HepG2 (cell line): ENCODE results near the gene YAP1. TPM values are rescaled to one million over a fixed set of nuclear protein-coding genes. Genes with fewer than 3 reads are reported as not detected.

Source experiments
- DNMT1 ChIP-seq: sonication (generic); formaldehyde crosslinking; IDR thresholded peaks from 2 replicates; pipeline ENCODE4 v1.5.1; 2020; ENCODE audit warnings: mild to moderate bottlenecking, missing genetic modification reagents
- GATAD2A ChIP-seq: IDR thresholded peaks from 2 replicates; pipeline ENCODE4 v1.6.1; 2016
- GFI1 ChIP-seq: sonication (generic); formaldehyde crosslinking; IDR thresholded peaks from 2 replicates; pipeline ENCODE4 v1.5.0; 2020; ENCODE audit warnings: missing genetic modification reagents, mild to moderate bottlenecking, borderline replicate concordance
- HNRNPLL ChIP-seq: fragments of 200-400 bp; formaldehyde crosslinking; IDR thresholded peaks from 2 replicates; pipeline ENCODE4 v1.6.1; 2017; ENCODE audit warnings: mild to moderate bottlenecking, low read depth, low read length; ENCODE audit not compliant: poor library complexity, severe bottlenecking
- KDM2A ChIP-seq: sonication (generic); formaldehyde crosslinking; IDR thresholded peaks from 2 replicates; pipeline ENCODE4 v1.4.0; 2020; ENCODE audit warnings: low read depth, missing genetic modification reagents, borderline replicate concordance
- NBN ChIP-seq: fragments of 450-650 bp; conservative IDR thresholded peaks from 2 replicates; pipeline ENCODE4 v1.6.1; 2017
- NR2C2 ChIP-seq: sonication (generic); formaldehyde crosslinking; IDR thresholded peaks from 2 replicates; pipeline ENCODE4 v1.4.0; 2020; ENCODE audit warnings: missing genetic modification reagents, mild to moderate bottlenecking, moderate library complexity, borderline replicate concordance
- NR2F6 ChIP-seq, 2 experiments: IDR thresholded peaks; 2 replicates each; pipeline ENCODE4 v1.6.1; 2016; ENCODE audit warnings: antibody characterized with exemption in 1 of 2, mild to moderate bottlenecking in 1 of 2
- PRPF4 ChIP-seq: fragments of 200-400 bp; formaldehyde crosslinking; IDR thresholded peaks from 2 replicates; pipeline ENCODE4 v1.6.1; 2016; ENCODE audit warnings: low read length, low read depth; ENCODE audit not compliant: poor library complexity, severe bottlenecking
- RORA ChIP-seq: sonication (generic); formaldehyde crosslinking; IDR thresholded peaks from 2 replicates; pipeline ENCODE4 v1.5.0; 2020; ENCODE audit warnings: mild to moderate bottlenecking, missing genetic modification reagents, moderate library complexity
- SMARCE1 ChIP-seq: fragments of 450-650 bp; IDR thresholded peaks from 2 replicates; pipeline ENCODE4 v1.6.1; 2017; ENCODE audit warnings: borderline replicate concordance
- ZBTB7B ChIP-seq: sonication (generic); formaldehyde crosslinking; IDR thresholded peaks from 2 replicates; pipeline ENCODE4 v1.4.0; 2020; ENCODE audit warnings: missing genetic modification reagents
- ZMYM4 ChIP-seq: sonication (generic); formaldehyde crosslinking; IDR thresholded peaks from 2 replicates; pipeline ENCODE4 v1.8.1; 2023; ENCODE audit warnings: mild to moderate bottlenecking, missing genetic modification reagents
- ZNF12 ChIP-seq: sonication (generic); formaldehyde crosslinking; IDR thresholded peaks from 2 replicates; pipeline ENCODE4 v1.5.0; 2020; ENCODE audit warnings: missing genetic modification reagents
- ZNF143 ChIP-seq: sonication (generic); formaldehyde crosslinking; IDR thresholded peaks from 2 replicates; pipeline ENCODE4 v1.4.0; 2020; ENCODE audit warnings: missing genetic modification reagents
- ZNF207 ChIP-seq: fragments of 450-650 bp; IDR thresholded peaks from 2 replicates; pipeline ENCODE4 v1.6.1; 2016; ENCODE audit warnings: antibody characterized with exemption, borderline replicate concordance
- ZNF235 ChIP-seq: sonication (generic); formaldehyde crosslinking; IDR thresholded peaks from 2 replicates; pipeline ENCODE4 v1.8.1; 2023; ENCODE audit warnings: mild to moderate bottlenecking, missing genetic modification reagents, borderline replicate concordance
- ZNF354B ChIP-seq: sonication (generic); formaldehyde crosslinking; IDR thresholded peaks from 2 replicates; pipeline ENCODE4 v1.8.0; 2022; ENCODE audit warnings: mild to moderate bottlenecking, missing genetic modification reagents
- ZNF550 ChIP-seq: sonication (generic); formaldehyde crosslinking; IDR thresholded peaks from 2 replicates; pipeline ENCODE4 v1.4.0; 2020; ENCODE audit warnings: mild to moderate bottlenecking, missing genetic modification reagents, borderline replicate concordance
- polyA plus RNA-seq, 8 experiments: library from polyadenylated mRNA; depleted of rRNA in 3 of 8; stranded (reverse) in 7 of 8; unstranded in 1 of 8; fragments of >200 nt; fragmentation: Illumina TruSeq in 4 of 8; extraction: Trizol in 4 of 8; gene quantifications; 2 replicates each; pipeline versions ENCODE4 v1.2.1 to v1.2.3, GENCODE V29; 2011 to 2016; ENCODE audit warnings: low read depth in 4 of 8, missing spikeins in 1 of 8, mixed read lengths in 1 of 8; ENCODE audit not compliant: insufficient read depth in 1 of 8
- total RNA-seq, 5 experiments: library from RNA; depleted of rRNA; stranded (reverse); fragments of >200 nt; fragmentation: Illumina TruSeq; extraction: Trizol; gene quantifications; 2 replicates each; pipeline ENCODE4 v1.2.3, GENCODE V29; 2016; ENCODE audit warnings: low read depth in 1 of 5
- TF ChIP-seq, protein P1 (sequence below): IDR thresholded peaks from 2 replicates; pipeline ENCODE4 v1.6.1; 2012; ENCODE audit warnings: low read length, improper control_type of control experiment
- TF ChIP-seq, protein P2 (sequence below): sonication (generic); formaldehyde crosslinking; IDR thresholded peaks from 2 replicates; pipeline ENCODE4 v1.5.1; 2020; ENCODE audit warnings: missing genetic modification reagents, mild to moderate bottlenecking, borderline replicate concordance
- TF ChIP-seq, protein P3 (sequence below): sonication (generic); formaldehyde crosslinking; IDR thresholded peaks from 2 replicates; pipeline ENCODE4 v1.8.0; 2022; ENCODE audit warnings: missing genetic modification reagents, low read depth, mild to moderate bottlenecking, borderline replicate concordance
- TF ChIP-seq, protein P4 (sequence below): IDR thresholded peaks from 2 replicates; pipeline ENCODE4 v1.6.1; 2016

YAP1 gene
- total and polyA plus RNA-seq, 2 of the 13 experiments (the other 11 are each of a cell fraction or from before 2014, with no cell fraction given), result 59.5 to 91.0 TPM

DNA sequence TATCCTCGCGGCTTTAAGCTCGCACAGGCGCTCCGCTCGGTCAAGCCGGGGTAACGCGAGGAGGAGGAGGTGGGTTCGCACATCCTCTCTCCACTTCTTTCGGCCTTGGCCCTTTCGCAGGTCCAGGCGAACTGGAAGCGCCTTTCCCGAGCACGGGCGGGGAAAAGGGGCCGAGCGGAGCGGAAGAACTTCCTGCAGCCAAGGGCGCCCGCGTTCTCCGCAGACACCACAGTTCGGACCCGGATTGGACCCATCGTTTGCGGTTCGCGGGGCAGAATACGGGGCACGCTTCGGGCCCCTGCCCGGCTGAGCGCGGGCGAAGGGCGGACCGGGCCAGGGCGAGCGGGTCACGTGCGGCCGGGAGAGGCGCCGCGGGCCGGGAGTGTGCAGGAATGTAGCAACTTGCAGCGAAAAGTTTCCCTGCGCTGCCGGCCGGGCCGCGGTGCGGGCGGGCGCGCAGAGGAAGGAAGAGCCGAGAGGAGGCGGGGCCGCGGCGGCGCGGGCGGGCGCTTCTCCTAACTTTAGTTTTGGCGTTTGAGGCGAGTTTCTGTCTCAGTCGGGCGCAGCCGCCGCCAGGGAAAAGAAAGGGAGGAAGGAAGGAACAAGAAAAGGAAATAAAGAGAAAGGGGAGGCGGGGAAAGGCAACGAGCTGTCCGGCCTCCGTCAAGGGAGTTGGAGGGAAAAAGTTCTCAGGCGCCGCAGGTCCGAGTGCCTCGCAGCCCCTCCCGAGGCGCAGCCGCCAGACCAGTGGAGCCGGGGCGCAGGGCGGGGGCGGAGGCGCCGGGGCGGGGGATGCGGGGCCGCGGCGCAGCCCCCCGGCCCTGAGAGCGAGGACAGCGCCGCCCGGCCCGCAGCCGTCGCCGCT, at the start of gene YAP1 (continued):
- TF ChIP-seq, protein P1, sequence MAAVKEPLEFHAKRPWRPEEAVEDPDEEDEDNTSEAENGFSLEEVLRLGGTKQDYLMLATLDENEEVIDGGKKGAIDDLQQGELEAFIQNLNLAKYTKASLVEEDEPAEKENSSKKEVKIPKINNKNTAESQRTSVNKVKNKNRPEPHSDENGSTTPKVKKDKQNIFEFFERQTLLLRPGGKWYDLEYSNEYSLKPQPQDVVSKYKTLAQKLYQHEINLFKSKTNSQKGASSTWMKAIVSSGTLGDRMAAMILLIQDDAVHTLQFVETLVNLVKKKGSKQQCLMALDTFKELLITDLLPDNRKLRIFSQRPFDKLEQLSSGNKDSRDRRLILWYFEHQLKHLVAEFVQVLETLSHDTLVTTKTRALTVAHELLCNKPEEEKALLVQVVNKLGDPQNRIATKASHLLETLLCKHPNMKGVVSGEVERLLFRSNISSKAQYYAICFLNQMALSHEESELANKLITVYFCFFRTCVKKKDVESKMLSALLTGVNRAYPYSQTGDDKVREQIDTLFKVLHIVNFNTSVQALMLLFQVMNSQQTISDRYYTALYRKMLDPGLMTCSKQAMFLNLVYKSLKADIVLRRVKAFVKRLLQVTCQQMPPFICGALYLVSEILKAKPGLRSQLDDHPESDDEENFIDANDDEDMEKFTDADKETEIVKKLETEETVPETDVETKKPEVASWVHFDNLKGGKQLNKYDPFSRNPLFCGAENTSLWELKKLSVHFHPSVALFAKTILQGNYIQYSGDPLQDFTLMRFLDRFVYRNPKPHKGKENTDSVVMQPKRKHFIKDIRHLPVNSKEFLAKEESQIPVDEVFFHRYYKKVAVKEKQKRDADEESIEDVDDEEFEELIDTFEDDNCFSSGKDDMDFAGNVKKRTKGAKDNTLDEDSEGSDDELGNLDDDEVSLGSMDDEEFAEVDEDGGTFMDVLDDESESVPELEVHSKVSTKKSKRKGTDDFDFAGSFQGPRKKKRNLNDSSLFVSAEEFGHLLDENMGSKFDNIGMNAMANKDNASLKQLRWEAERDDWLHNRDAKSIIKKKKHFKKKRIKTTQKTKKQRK, result no peak
- peak; percentile 78 for TF ChIP-seq NR2C2
- TF ChIP-seq GFI1 (CRISPR knock-in tag), result peak; percentile 76
- peak; percentile 71 for TF ChIP-seq KDM2A
- peak; percentile 57; the same call in 1 of the 2 replicates for TF ChIP-seq ZNF550 (CRISPR knock-in tag)
- TF ChIP-seq RORA (CRISPR knock-in tag), result no peak
- no peak for TF ChIP-seq ZNF235
- peak; percentile 89 for TF ChIP-seq HNRNPLL
- no peak for TF ChIP-seq ZNF143 (CRISPR knock-in tag)
- no peak for TF ChIP-seq SMARCE1
- TF ChIP-seq NR2F6 (IDR thresholded peaks at IDR 0.05), result no peak
- no peak for TF ChIP-seq NR2F6 (CRISPR knock-in tag; IDR thresholded peaks at IDR 0.05)
- TF ChIP-seq, protein P2, sequence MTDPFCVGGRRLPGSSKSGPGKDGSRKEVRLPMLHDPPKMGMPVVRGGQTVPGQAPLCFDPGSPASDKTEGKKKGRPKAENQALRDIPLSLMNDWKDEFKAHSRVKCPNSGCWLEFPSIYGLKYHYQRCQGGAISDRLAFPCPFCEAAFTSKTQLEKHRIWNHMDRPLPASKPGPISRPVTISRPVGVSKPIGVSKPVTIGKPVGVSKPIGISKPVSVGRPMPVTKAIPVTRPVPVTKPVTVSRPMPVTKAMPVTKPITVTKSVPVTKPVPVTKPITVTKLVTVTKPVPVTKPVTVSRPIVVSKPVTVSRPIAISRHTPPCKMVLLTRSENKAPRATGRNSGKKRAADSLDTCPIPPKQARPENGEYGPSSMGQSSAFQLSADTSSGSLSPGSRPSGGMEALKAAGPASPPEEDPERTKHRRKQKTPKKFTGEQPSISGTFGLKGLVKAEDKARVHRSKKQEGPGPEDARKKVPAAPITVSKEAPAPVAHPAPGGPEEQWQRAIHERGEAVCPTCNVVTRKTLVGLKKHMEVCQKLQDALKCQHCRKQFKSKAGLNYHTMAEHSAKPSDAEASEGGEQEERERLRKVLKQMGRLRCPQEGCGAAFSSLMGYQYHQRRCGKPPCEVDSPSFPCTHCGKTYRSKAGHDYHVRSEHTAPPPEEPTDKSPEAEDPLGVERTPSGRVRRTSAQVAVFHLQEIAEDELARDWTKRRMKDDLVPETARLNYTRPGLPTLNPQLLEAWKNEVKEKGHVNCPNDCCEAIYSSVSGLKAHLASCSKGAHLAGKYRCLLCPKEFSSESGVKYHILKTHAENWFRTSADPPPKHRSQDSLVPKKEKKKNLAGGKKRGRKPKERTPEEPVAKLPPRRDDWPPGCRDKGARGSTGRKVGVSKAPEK, result peak; percentile 23; the same call in 1 of the 2 replicates
- no peak for TF ChIP-seq PRPF4
- TF ChIP-seq ZMYM4 (CRISPR knock-in tag), result peak; percentile 90
- TF ChIP-seq, protein P3, sequence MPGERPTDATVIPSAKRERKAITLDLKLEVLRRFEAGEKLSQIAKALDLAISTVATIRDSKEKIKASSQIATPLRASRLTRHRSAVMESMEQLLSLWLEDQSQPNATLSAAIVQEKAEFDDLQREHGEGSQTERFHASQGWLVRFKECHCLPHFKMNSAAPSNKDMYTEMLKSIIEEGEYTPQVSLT (CRISPR knock-in tag), result no peak
- TF ChIP-seq, protein P4, sequence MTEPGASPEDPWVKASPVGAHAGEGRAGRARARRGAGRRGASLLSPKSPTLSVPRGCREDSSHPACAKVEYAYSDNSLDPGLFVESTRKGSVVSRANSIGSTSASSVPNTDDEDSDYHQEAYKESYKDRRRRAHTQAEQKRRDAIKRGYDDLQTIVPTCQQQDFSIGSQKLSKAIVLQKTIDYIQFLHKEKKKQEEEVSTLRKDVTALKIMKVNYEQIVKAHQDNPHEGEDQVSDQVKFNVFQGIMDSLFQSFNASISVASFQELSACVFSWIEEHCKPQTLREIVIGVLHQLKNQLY (CRISPR knock-in tag), result no peak
- no peak for TF ChIP-seq NBN
- TF ChIP-seq ZNF354B (CRISPR knock-in tag), result peak; percentile 83; the same call in 1 of the 2 replicates
- TF ChIP-seq DNMT1, result 0 out of 2 replicates have a peak, but pooled peaks have one; percentile 46
- TF ChIP-seq ZNF12 (CRISPR knock-in tag), result no peak
- TF ChIP-seq GATAD2A (CRISPR knock-in tag), result peak; percentile 67
- TF ChIP-seq ZBTB7B (CRISPR knock-in tag), result peak; percentile 59; the same call in 1 of the 2 replicates
- no peak for TF ChIP-seq ZNF207
